Colonic mucosa (tissue), 4 donors: ENCODE data around the gene ORAI2. TPM values are rescaled to one million over a fixed set of nuclear protein-coding genes. Genes with fewer than 3 reads are reported as not detected.
"Not testable (repeated sequence)": the region's sequence is repeated elsewhere in the genome, so short reads cannot be mapped to it uniquely, and the experiment has no call there.

ENCODE experiments used
- DNase-seq: peaks from one replicate; pipeline ENCODE4 v3.0.0-alpha.2; 2020
- H3K27ac ChIP-seq: fragments of 200-600 bp; one replicate; pipeline ENCODE4 v1.8.0; 2021
- H3K27me3 ChIP-seq: fragments of 200-600 bp; one replicate; pipeline ENCODE4 v1.8.0; 2021
- H3K36me3 ChIP-seq: fragments of 200-600 bp; one replicate; pipeline ENCODE4 v1.8.0; 2021
- H3K4me1 ChIP-seq: fragments of 200-600 bp; one replicate; pipeline ENCODE4 v1.8.0; 2021; ENCODE audit warnings: mild to moderate bottlenecking
- H3K4me3 ChIP-seq: fragments of 200-600 bp; one replicate; pipeline ENCODE4 v1.8.0; 2021
- H3K9ac ChIP-seq, 2 donors: one replicate each; pipeline ENCODE4 v1.7.0; 2013; ENCODE audit warnings: control low read depth in 2 of 2, low read depth in 2 of 2, low read length in 2 of 2
- H3K9me3 ChIP-seq: fragments of 200-600 bp; one replicate; pipeline ENCODE4 v1.8.0; 2021
- CTCF ChIP-seq: fragments of 200-600 bp; IDR thresholded peaks from one replicate; pipeline ENCODE4 v1.8.0; 2022; ENCODE audit warnings: antibody characterized with exemption, mild to moderate bottlenecking
- intact Hi-C: fragments of 100-400 bp; cut with DNase I; formaldehyde crosslinking; loops from one replicate; pipeline ENCODE4 v1.14.1; 2022
- total RNA-seq, 2 donors: library from RNA; stranded (reverse); fragmentation: NEBNext Ultra II Directional in 1 of 2; extraction: Animal tissue kit (Norgen Biotek cat#: 25700) in 1 of 2; gene quantifications; one replicate each; pipeline ENCODE4 v1.2.1, GENCODE V29; 2021
- donor health status: healthy.
- donor health status: DM: no; HTN: no; CAD: no.
- donor health status: DM: no; HTN: no; CAD: no.

The ORAI2 gene
- total RNA-seq, 2 donors from 2014 or later: 3.3 to 5.5 TPM

GRCh38 chr7:102453319-102453718 is 19.9 kb downstream of the ORAI2 start:
- Histone ChIP-seq H3K36me3 (no peaks in the 10 kb centered on the region), H3K4me3 (no peak overlapping the region), H3K27ac (no peak overlapping the region), H3K27me3 (no peaks in the 10 kb centered on the region), H3K9me3 (no peaks in the 10 kb centered on the region), H3K4me1 (no peaks in the 10 kb centered on the region), H3K9ac (no peak overlapping the region)
- no peak for DNase-seq
- intact Hi-C loops: no loop called here
- TF ChIP-seq CTCF: no peak

- Histone ChIP-seq H3K27ac (no peak overlapping the region), H3K4me1 (no peaks in the 10 kb centered on the region), H3K9me3 (no peaks in the 10 kb centered on the region), H3K9ac (no peak overlapping the region), H3K36me3 (no peaks in the 10 kb centered on the region), H3K27me3 (no peaks in the 10 kb centered on the region), H3K4me3 (no peak overlapping the region)
- intact Hi-C loops: no loop called here
- TF ChIP-seq CTCF: no peak
- DNase-seq: no peak
These were observed 21.1 kb downstream of the ORAI2 start for GRCh38 chr7:102454468-102454867.

DNA sequence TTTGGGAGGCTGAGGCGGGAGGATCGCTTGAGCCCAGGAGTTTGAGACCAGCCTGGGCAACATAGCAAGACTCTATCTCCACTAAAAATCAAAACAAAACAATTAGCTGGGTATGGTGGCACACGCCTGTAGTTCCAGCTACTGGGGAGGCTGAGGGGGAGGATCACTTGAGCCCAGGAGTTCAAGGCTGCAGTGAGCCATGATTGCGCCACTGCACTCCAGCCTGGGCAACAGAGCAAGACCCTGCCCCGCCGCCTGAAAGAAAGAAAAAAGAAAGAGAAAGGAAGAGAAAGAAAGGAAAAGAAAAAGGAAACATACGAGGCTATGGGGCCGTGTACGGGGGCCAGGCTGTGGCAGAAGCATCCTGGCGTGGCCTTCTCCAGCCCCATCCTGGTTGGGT is 21.6 kb downstream of the ORAI2 start:
- H3K27me3 ChIP-seq, intact Hi-C loops, H3K9ac ChIP-seq, H3K36me3 ChIP-seq, H3K4me1 ChIP-seq, H3K9me3 ChIP-seq, DNase-seq, H3K27ac ChIP-seq, H3K4me3 ChIP-seq: not testable (repeated sequence)

DNA sequence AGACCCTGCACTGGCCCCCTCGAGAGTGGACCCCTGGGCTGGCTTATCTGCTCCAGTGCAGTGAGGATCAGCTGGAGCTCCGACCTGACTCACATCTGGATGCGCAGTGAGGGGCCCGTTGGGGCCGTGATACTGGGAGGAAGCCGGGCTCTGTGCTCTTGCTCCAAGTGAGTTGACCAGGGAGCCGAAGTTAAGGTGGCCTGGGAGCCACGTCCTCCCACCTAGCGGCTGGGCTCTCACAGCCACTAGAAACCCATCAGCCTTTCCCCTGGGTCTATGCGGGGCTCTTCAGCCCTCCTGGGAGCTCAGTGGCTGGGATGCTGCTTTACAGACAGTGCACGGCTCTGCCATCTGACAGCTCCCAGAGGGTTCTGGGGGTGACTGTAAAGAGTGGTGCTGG is 22.2 kb downstream of the ORAI2 start:
- Histone ChIP-seq H3K27me3 (no peaks in the 10 kb centered on the region), H3K4me1 (no peaks in the 10 kb centered on the region), H3K27ac (no peak overlapping the region), H3K9me3 (no peaks in the 10 kb centered on the region), H3K9ac (no peak overlapping the region), H3K36me3 (no peaks in the 10 kb centered on the region), H3K4me3 (no peak overlapping the region)
- no peak for TF ChIP-seq CTCF
- intact Hi-C loops: no loop called here
- DNase-seq: no peak

- Histone ChIP-seq H3K36me3 (no peaks in the 10 kb centered on the region), H3K27me3 (no peaks in the 10 kb centered on the region), H3K9me3 (no peaks in the 10 kb centered on the region), H3K9ac (no peak overlapping the region), H3K4me3 (no peak overlapping the region), H3K27ac (no peak overlapping the region), H3K4me1 (no peaks in the 10 kb centered on the region)
- intact Hi-C loops: no loop called here
- TF ChIP-seq CTCF: no peak
- DNase-seq: no peak
These were observed 23.0 kb downstream of the ORAI2 start for GRCh38 chr7:102456327-102456726.

DNA sequence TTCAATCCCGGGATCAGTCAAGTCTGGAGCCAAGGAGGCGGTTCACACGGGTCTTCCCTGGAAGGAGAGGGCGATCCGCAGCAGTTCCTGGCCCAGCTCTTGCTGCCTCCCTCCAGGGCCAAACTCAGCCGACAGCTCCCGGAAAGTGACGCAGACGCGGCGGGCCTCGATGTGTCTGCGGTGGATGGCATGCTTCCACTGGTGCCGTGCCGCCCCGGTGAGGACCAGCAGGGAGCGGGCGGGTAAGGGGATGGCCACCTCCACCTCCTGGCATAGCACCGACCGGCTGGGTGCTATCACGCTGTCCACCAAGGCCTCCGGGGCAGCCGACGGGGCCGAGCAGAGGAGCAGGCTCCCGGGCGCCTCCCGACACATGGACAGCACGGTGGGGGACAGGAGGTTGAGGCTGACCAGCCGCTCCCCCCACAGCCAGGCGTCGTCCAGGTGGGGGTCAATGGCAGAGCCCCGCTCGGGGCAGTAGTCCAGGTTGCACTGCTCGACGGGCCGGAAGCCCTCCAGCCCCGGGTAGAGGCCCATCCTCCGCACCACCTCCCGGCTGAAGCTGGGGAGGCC is 24.1 kb downstream of the ORAI2 start:
- Histone ChIP-seq H3K27me3 (no peaks in the 10 kb centered on the region), H3K4me3 (no peak overlapping the region), H3K9ac (no peak overlapping the region), H3K27ac (no peak overlapping the region), H3K4me1 (no peaks in the 10 kb centered on the region), H3K36me3 (no peaks in the 10 kb centered on the region), H3K9me3 (no peaks in the 10 kb centered on the region)
- no peak for DNase-seq
- intact Hi-C loops: no loop called here
- no peak for TF ChIP-seq CTCF
